Fibroblast of lung (primary cell): ENCODE measurements around the gene DBH. TPM values are rescaled to one million over a fixed set of nuclear protein-coding genes. Genes with fewer than 3 reads are reported as not detected.

ENCODE experiments used
- DNase-seq, 2 donors: peaks; one replicate each; pipeline versions ENCODE4 v3.0.0 to v3.0.0-alpha.2; 2010; ENCODE audit warnings: low read depth in 2 of 2
- H2AFZ ChIP-seq: 2 replicates; pipeline ENCODE4 v1.5.1; 2012; ENCODE audit warnings: low read length, control low read depth, inconsistent platforms
- H3K27ac ChIP-seq: 2 replicates; pipeline ENCODE4 v1.5.1; 2011; ENCODE audit warnings: low read length, control low read depth; ENCODE audit not compliant: insufficient read depth
- H3K27me3 ChIP-seq: 2 replicates; pipeline ENCODE4 v1.5.1; 2011; ENCODE audit warnings: mild to moderate bottlenecking, low read length; ENCODE audit not compliant: control insufficient read depth, insufficient read depth
- H3K36me3 ChIP-seq: 2 replicates; pipeline ENCODE4 v1.5.1; 2011; ENCODE audit warnings: low read length; ENCODE audit not compliant: control insufficient read depth, insufficient read depth
- H3K4me1 ChIP-seq: 2 replicates; pipeline ENCODE4 v1.5.1; 2011; ENCODE audit warnings: low read length; ENCODE audit not compliant: control insufficient read depth, insufficient read depth; ENCODE audit errors: extremely low read depth
- H3K4me2 ChIP-seq: 2 replicates; pipeline ENCODE4 v1.5.1; 2011; ENCODE audit warnings: low read length, control low read depth; ENCODE audit not compliant: insufficient read depth; ENCODE audit errors: extremely low read depth
- H3K4me3 ChIP-seq, 4 experiments: fragments of 200-600 bp in 1 of 4; sonication (generic) in 1 of 4; replicated peaks in 1 of 4; 2 replicates each; pipeline ENCODE4 v1.5.1; 2011 to 2016; ENCODE audit warnings: low read length in 4 of 4, low read depth in 3 of 4, mild to moderate bottlenecking in 3 of 4, control low read depth in 2 of 4, inconsistent platforms in 1 of 4, mixed read lengths in 1 of 4; ENCODE audit not compliant: insufficient read depth in 1 of 4; ENCODE audit errors: control extremely low read depth in 1 of 4
- H3K79me2 ChIP-seq: 2 replicates; pipeline ENCODE4 v1.5.1; 2012; ENCODE audit warnings: mild to moderate bottlenecking, low read length, inconsistent platforms; ENCODE audit not compliant: control insufficient read depth, insufficient read depth
- H3K9ac ChIP-seq: 2 replicates; pipeline ENCODE4 v1.5.1; 2011; ENCODE audit warnings: mild to moderate bottlenecking, low read length, control low read depth; ENCODE audit not compliant: insufficient read depth
- H3K9me3 ChIP-seq: 2 replicates; pipeline ENCODE4 v1.5.1; 2012; ENCODE audit warnings: low read depth, low read length; ENCODE audit not compliant: control insufficient read depth, insufficient read depth
- H4K20me1 ChIP-seq: 2 replicates; pipeline ENCODE4 v1.5.1; 2011; ENCODE audit warnings: low read length; ENCODE audit not compliant: control insufficient read depth, insufficient read depth; ENCODE audit errors: extremely low read depth
- CTCF ChIP-seq, 2 donors: IDR thresholded peaks in 1 of 2; conservative IDR thresholded peaks in 1 of 2; 1 replicate in 1 of 2; 2 replicates in 1 of 2; pipeline ENCODE4 v1.5.1; 2011 to 2012; ENCODE audit warnings: low read length in 2 of 2, control low read depth in 1 of 2, inconsistent platforms in 1 of 2, low read depth in 1 of 2, mild to moderate bottlenecking in 1 of 2
- EZH2 ChIP-seq: IDR thresholded peaks from 2 replicates; pipeline ENCODE4 v1.5.1; 2012; ENCODE audit warnings: low read length, control low read depth, mild to moderate bottlenecking; ENCODE audit errors: missing control alignments
- polyA plus RNA-seq, 2 donors: library from polyadenylated mRNA; depleted of rRNA in 1 of 2; stranded (reverse) in 1 of 2; unstranded in 1 of 2; fragments of >200 nt; gene quantifications; 2 replicates each; pipeline ENCODE4 v1.2.1, GENCODE V29; 2011 to 2012; ENCODE audit warnings: missing spikeins in 1 of 2
- total RNA-seq: library from RNA; depleted of rRNA; stranded (reverse); fragments of >200 nt; gene quantifications from 2 replicates; pipeline ENCODE4 v1.2.1, GENCODE V29; 2014

DBH gene
- total and polyA plus RNA-seq, 2 donors (not counting 1 experiment from before 2014, with no cell fraction given): not detected

- TF ChIP-seq CTCF (conservative IDR thresholded peaks at IDR 0.05 in 1 of 2, IDR thresholded peaks at IDR 0.05 in 1 of 2; ENCODE audit: low read depth in 1 of 2, low read length in 2 of 2) (no peak), EZH2 (no peak)
- Histone ChIP-seq H3K9ac (no peak overlapping the region), H3K9me3 (no peaks in the 10 kb centered on the region), H2AFZ (no peak overlapping the region), H3K79me2 (no peaks in the 10 kb centered on the region), H4K20me1 (no peaks in the 10 kb centered on the region), H3K4me2 (no peak overlapping the region), H3K4me3 (no peak overlapping the region), H3K4me1 (no peaks in the 10 kb centered on the region), H3K36me3 (no peaks in the 10 kb centered on the region), H3K27me3 (no peaks in the 10 kb centered on the region), H3K27ac (no peak overlapping the region)
- DNase-seq: no peak
These were observed 37.2 kb upstream of the DBH start for GRCh38 chr9:133598978-133599377.

GRCh38 chr9:133599470-133600173 is 36.5 kb upstream of the DBH start:
- H3K9me3 ChIP-seq: no peaks in the 10 kb centered on the region
- H3K4me2 ChIP-seq: no peak overlapping the region
- H3K4me3 ChIP-seq: no peak overlapping the region
- H3K9ac ChIP-seq: no peak overlapping the region
- no peak overlapping the region for H2AFZ ChIP-seq
- no peaks in the 10 kb centered on the region for H3K36me3 ChIP-seq
- no peak overlapping the region for H3K27ac ChIP-seq
- no peaks in the 10 kb centered on the region for H3K79me2 ChIP-seq
- no peak for DNase-seq
- H3K27me3 ChIP-seq: no peaks in the 10 kb centered on the region
- no peaks in the 10 kb centered on the region for H4K20me1 ChIP-seq
- no peak for TF ChIP-seq CTCF (conservative IDR thresholded peaks at IDR 0.05 in 1 of 2, IDR thresholded peaks at IDR 0.05 in 1 of 2; ENCODE audit: low read depth in 1 of 2, low read length in 2 of 2)
- TF ChIP-seq EZH2: no peak
- H3K4me1 ChIP-seq: no peaks in the 10 kb centered on the region

GRCh38 chr9:133600739-133601138 is 35.4 kb upstream of the DBH start:
- DNase-seq: no peak
- Histone ChIP-seq H3K79me2 (no peaks in the 10 kb centered on the region), H3K4me1 (no peaks in the 10 kb centered on the region), H4K20me1 (no peaks in the 10 kb centered on the region), H2AFZ (no peak overlapping the region), H3K4me2 (no peak overlapping the region), H3K9me3 (no peaks in the 10 kb centered on the region), H3K27ac (no peak overlapping the region), H3K36me3 (no peaks in the 10 kb centered on the region), H3K27me3 (no peaks in the 10 kb centered on the region), H3K9ac (no peak overlapping the region), H3K4me3 (no peak overlapping the region)
- TF ChIP-seq EZH2 (no peak), CTCF (conservative IDR thresholded peaks at IDR 0.05 in 1 of 2, IDR thresholded peaks at IDR 0.05 in 1 of 2; ENCODE audit: low read depth in 1 of 2, low read length in 2 of 2) (no peak)
